Breast epithelium (tissue), 3 donors: ENCODE results near the gene SDR42E2.

Source experiments
- CTCF ChIP-seq, 3 donors: fragments of 450-650 bp; IDR thresholded peaks; one replicate each; pipeline ENCODE4 v1.5.1; 2016 to 2017; ENCODE audit warnings: antibody characterized with exemption in 3 of 3, mild to moderate bottlenecking in 3 of 3, moderate library complexity in 3 of 3
- POLR2A ChIP-seq: fragments of 450-650 bp; IDR thresholded peaks from one replicate; pipeline ENCODE4 v1.6.1; 2016; ENCODE audit warnings: antibody characterized with exemption, mild to moderate bottlenecking, moderate library complexity

DNA sequence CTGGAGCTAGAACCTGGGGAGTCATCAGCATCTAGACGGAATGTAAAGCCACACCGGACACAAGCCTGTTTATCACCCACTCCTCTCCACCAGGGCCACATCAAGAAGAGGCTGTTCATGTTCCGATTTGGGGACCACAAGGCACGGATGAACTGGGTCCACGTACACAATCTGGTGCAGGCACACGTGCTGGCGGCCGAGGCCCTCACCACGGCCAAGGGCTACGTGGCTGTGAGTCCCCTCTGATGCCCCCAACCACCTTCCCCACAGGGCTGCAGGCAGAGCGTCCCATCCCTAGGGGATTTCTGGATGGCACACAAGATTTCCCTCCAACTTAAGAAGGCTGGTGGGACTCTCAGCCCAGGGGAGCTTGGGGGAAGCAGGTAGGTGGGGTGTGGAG is 19.1 kb downstream of the SDR42E2 start:
- TF ChIP-seq POLR2A = no peak
- no peak for TF ChIP-seq CTCF (IDR thresholded peaks at IDR 0.05)
